Activated naive CD4-positive, alpha-beta T cell treated with anti-CD3 and anti-CD28 coated beads, Interleukin-2, amount 50 U/mL, for 72 hours (primary cell): ENCODE measurements around the gene RGS10. TPM values are rescaled to one million over a fixed set of nuclear protein-coding genes. Genes with fewer than 3 reads are reported as not detected.
"Not testable (repeated sequence)": the region's sequence is repeated elsewhere in the genome, so short reads cannot be mapped to it uniquely, and the experiment has no call there.

Experiments used
- ATAC-seq, 2 donors: fragments of 150-1000 bp; cut with Tn5 transposase; 2 replicates each; pipeline ENCODE4 v1.10.0; 2021; ENCODE audit warnings: mild to moderate bottlenecking in 2 of 2, moderate library complexity in 2 of 2
- DNase-seq, 2 donors: peaks; one replicate each; pipeline ENCODE4 v3.0.0; 2021 to 2022; ENCODE audit warnings: low spot score in 2 of 2
- H3K27ac Mint-ChIP-seq, 2 donors: one replicate each; pipeline ENCODE4 v1.8.0; 2022; ENCODE audit warnings: mild to moderate bottlenecking in 2 of 2, mixed read lengths in 2 of 2
- H3K36me3 Mint-ChIP-seq, 2 donors: one replicate each; pipeline ENCODE4 v1.8.0; 2022; ENCODE audit warnings: mixed read lengths in 2 of 2
- H3K9me3 Mint-ChIP-seq, 2 donors: one replicate each; pipeline ENCODE4 v1.8.0; 2022; ENCODE audit warnings: mixed read lengths in 2 of 2
- total RNA-seq, 2 donors: library from RNA; stranded (reverse); gene quantifications; one replicate each; pipeline ENCODE4 v1.2.3, GENCODE V29; 2022

The RGS10 gene
- total RNA-seq, 2 donors from 2014 or later = 183 to 251 TPM

DNA sequence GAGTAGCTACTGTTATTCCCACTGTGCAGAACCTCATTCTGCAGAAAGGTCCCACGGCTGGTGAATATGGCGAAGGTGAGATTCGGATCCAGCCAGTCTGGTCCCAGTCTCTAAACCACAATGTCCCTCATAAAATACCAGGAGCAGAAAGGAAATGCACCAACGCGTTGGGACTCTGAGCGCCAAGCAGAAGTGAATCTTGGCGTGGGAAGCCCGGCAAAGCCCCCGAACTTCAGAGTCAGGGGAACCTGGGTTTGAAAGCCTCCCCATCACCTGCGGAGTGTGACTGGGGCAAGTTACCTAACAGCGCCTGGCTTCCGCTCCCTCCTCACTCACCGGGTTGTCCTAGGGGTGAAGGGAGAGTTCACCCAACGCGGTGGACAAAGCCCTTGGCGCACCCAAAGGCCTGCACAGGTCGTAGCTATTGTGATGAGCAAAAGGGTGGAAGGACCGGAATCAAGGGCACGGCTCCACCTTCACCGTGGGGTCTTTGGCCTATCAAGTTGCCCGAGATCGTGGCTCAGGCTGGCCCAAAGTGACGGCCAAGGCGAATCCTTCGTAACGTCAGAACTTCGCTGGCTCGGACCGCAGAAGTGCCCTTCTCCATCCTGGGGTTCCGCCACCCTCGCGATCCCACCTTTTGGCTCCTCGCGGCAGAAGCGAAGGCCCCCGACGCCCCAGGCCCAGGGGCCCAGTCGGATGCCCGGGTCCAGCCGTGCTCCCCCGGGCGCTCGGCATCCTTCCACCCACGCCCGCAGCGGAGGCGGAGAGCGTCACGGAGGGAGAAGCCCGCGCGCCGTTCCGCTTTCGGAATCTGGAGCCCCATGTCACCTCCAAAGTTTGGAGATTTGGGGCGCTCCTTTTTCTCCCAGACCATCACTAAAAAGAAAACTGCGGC, 811 bp downstream of the RGS10 start:
- ATAC-seq = peak; percentile 14 to 16
- H3K36me3 Mint-ChIP-seq = peaks cover 25 to 36% of the 10 kb centered on the region in 2 donors
- no peaks in the 10 kb centered on the region for H3K9me3 Mint-ChIP-seq
- peak overlapping the region; percentile 91 to 93 for H3K27ac Mint-ChIP-seq
- peak; percentile 69 to 79 for DNase-seq

DNA sequence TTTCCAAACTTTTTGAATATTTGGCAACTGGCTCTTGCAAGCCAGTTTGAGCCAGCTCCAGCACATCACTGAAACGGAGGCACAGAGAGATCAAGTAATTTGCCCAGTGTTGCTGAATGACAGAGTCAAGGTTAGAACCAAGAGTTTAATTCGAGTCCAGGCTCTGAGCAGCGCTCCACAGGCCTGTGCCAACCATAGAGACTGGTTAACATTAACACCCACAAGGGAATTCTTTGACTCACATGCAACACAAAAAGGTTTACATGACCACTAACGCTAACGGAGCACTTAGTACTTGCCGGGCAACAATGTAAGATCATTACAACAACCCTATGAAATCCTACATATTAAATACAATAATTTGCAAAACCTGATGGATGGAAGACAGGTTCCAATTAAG, 1.5 kb downstream of the RGS10 start:
- Mint-ChIP-seq H3K36me3 (peaks cover 25 to 36% of the 10 kb centered on the region in 2 donors), H3K27ac (peak overlapping the region; percentile 91 to 93), H3K9me3 (no peaks in the 10 kb centered on the region)
- DNase-seq = no peak
- ATAC-seq = peak; percentile 18 to 30

DNA sequence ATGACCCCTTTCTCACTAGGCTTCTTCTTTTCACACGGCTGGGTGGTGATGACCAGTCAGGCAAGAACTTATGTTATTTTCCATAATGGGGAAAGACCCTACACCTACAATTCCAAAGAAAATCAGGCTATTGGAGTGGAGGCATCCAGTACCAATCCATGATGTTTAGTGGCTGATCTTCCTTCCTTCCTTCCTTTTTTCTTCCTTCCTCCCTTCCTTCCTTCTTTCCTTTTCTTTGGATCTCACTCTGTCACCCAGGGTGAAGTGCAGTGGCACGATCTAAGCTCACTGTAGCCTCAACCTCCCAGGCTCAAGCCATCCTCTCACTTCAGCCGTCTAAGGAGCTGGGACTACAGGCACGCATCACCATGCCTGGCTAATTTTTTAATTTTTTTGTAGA, 2.5 kb downstream of the RGS10 start:
- Mint-ChIP-seq H3K9me3 (no peaks in the 10 kb centered on the region), H3K27ac (peak overlapping the region; percentile 7 to 93), H3K36me3 (peaks cover 28 to 36% of the 10 kb centered on the region in 2 donors)
- ATAC-seq = no peak
- DNase-seq = no peak

DNA sequence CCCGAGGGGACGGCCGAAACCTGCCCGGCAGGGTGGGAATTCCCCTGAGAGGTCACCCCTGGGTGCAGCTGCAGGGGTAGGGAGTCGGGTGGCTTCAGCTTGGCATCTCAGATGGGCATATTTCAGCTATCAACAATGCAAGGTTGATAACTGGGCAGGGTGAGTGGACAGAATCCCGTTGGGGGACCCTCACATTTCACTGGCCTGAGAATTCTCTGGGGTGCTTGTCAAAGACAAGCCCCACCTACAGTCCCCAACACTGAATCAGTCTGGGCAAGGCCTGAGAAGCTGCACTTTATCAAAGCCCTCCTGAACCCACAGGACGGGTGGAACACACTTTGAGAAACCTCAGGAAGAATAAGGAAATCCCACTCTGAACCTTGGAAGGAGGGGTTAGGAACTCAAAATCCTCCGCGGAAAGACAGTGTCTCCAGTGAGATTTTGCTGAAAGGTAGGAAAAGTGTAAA, 3.1 kb downstream of the RGS10 start:
- DNase-seq = peak in 1 of 2 donors; percentile 67
- ATAC-seq = peak in 1 of 2 donors; percentile 15
- H3K9me3 Mint-ChIP-seq = no peaks in the 10 kb centered on the region
- peaks cover 32 to 36% of the 10 kb centered on the region in 2 donors for H3K36me3 Mint-ChIP-seq
- H3K27ac Mint-ChIP-seq = peak overlapping the region; percentile 93 to 95

DNA sequence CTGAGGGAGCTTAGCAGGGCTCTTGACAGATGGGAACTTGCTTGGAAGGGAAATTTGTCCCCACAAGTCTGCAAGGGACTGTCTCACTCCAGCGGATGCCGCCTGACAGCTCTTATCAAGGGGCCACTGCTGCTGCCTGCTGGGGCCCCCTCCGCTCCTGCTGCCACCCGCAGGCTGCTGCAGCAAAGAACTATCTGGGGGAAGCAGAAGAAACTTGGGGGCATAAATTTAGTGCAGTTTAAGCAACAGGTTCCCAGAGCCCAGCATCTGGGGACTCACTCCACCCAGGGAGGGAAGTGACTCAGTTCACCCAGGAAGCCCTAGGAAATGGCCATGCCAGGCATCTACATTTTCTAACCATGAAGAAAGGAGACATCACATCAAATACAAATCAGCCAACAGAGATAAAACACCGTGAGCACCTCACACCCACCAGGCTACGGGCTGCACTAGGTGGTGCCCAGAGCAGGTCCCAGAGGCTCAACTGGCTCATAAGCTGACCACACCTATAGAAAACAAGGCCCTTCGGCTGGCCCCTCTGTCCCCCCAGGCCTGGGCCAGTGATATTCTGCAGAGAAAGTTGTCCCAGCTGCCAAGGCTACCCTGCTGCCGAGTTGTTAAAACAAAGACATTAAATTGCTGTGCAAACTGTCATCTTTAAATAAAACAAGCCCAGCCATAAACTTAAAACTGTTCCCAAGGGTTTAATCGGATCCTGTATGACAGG, 3.7 kb downstream of the RGS10 start:
- DNase-seq = peak; percentile 43 to 73
- no peaks in the 10 kb centered on the region for H3K9me3 Mint-ChIP-seq
- H3K36me3 Mint-ChIP-seq = peaks cover 32 to 36% of the 10 kb centered on the region in 2 donors
- ATAC-seq = peak; percentile 4 to 31
- peak overlapping the region; percentile 93 to 95 for H3K27ac Mint-ChIP-seq

DNA sequence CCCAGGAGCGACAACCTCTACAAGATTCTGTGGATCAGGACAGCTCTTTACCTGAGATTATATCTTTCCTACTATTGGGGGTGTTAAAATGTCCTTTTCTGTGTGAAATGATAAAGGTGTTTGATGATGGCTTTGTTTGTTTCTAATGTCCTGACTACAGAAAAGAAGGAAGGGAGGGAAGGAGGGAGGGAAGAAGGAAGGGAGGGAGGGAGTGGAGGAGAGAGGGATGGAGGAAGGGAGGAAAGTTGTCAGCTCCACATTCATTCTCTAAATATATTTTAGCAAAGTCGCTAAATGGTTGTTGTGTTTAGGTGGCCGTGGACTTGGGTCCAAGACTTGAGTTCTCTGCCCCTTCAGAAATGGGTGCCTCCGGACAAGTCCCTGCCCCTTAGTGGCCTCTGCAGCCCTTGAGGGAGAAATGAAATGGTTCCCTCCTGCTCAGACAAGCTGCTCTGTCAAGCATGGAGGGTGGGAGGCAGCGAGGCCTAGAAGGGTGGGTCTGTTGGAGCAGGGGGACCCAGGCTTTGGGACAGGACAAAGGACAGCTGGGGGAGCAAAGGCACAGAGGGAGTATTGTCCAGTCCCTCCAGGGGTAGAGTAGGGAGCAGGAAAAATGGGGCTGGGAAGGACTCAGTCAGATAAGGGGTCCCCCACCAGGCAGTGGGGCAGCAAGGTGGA, 4.4 kb downstream of the RGS10 start:
- H3K27ac Mint-ChIP-seq = peak overlapping the region; percentile 93 to 95
- H3K36me3 Mint-ChIP-seq = peaks cover 31 to 32% of the 10 kb centered on the region in 2 donors
- no peaks in the 10 kb centered on the region for H3K9me3 Mint-ChIP-seq
- no peak for ATAC-seq
- no peak for DNase-seq

DNA sequence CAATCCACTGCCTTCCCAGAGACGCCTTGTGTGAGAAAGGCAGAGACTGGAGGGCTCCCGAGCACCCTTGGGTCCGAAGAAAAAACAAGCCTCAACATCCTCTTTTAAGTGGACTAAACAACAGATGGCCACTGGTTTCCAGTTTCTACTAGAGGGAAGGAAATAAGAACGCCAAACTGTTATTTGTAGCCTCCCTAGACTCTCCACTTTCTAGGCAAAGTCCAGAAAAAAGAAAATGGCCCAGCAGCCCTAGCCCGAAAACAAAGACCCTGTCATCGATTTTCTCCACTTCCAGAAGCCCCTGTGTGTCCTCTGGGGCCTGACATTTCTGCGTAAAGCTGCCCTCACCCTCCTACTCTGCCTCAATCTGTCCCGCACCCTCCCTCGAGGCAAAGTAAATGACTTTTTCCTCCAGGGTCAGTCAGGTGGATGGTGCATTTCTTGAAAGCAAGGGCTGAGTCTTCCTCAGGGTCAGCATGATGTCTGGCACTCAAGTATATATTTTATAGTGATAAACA, 6.0 kb downstream of the RGS10 start:
- Mint-ChIP-seq H3K9me3 (no peaks in the 10 kb centered on the region), H3K36me3 (peaks cover 29 to 37% of the 10 kb centered on the region in 2 donors), H3K27ac (peak overlapping the region; percentile 93 to 95)
- DNase-seq (no peak), ATAC-seq (no peak)

DNA sequence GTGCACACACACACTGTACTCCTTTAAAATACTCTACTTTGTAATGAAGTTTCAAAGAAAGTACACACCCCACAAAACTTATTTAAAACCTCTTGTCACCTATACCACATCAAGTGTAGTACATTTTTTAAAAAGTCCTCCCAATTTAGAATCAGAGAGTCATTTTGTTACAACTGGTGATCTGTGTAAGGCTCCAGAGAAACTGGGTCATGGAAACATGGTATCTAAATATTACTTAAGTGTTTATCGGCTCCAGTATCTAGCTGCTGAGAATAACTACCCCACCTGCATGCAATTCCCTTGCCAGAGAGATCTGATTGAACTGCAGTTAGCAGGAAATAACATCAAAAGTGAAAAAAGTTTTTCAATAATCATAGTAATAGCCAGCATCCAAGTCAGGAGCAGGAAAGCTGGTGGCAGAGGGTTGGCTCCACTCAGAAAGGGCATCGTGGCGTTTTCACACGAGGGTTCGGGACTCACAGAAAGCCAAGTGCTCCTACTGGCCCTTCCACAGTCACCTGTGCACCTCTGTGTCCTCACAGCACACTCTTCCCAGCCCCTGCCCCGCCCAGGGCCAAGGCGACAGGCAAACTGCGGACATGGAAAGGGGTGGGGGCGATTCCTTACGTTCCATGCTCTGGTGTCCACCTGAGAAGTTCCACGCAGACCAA, 6.5 kb downstream of the RGS10 start:
- ATAC-seq (peak; percentile 20 to 74), DNase-seq (no peak)
- Mint-ChIP-seq H3K27ac (peak overlapping the region; percentile 93 to 95), H3K36me3 (peaks cover 24 to 32% of the 10 kb centered on the region in 2 donors), H3K9me3 (no peaks in the 10 kb centered on the region)

DNA sequence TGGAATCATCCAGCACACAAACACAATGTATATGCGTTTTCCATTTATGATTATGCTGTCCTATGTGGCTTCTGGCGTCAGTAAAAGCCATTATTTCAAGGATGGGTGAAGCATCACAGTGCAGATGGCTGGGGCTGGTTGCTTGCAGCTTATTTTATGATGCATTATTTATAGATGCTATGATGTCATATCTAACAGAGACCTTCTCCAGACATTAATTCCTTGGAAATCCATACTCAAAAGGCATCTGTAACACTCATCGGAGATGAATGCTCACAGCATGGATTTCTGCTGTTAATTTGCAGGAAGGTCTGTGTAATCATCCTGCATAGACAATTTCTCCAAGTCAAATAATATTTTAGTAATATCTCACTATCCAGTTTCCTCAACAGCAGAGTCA, 7.2 kb downstream of the RGS10 start:
- H3K9me3 Mint-ChIP-seq = no peaks in the 10 kb centered on the region
- H3K36me3 Mint-ChIP-seq = peaks cover 17 to 28% of the 10 kb centered on the region in 2 donors
- ATAC-seq (no peak), DNase-seq (no peak)
- H3K27ac Mint-ChIP-seq = peak overlapping the region; percentile 93 to 95

DNA sequence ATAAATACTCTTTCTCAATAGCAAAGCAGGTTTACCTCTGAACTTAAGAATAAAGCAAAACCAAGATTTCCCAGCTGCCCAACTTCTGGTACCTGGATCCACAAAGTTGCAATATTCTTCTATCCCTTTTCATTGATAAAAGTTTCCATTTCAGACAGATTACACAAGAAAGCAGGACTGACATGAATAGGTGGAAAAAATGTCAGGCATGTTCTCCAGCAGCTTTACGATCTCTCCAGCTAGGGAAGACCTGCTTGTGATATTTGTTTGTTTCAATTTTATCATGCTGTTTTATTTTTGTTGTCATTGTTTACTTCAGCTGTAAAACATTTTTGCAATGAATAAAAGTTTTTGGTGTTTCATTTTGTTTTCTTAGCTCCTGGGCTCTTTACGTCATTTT, 9.0 kb downstream of the RGS10 start:
- DNase-seq = no peak
- Mint-ChIP-seq H3K27ac (peak overlapping the region in 1 of 2 donors; percentile 15), H3K36me3 (peaks cover 0 to 26% of the 10 kb centered on the region in 2 donors), H3K9me3 (no peaks in the 10 kb centered on the region)
- no peak for ATAC-seq

DNA sequence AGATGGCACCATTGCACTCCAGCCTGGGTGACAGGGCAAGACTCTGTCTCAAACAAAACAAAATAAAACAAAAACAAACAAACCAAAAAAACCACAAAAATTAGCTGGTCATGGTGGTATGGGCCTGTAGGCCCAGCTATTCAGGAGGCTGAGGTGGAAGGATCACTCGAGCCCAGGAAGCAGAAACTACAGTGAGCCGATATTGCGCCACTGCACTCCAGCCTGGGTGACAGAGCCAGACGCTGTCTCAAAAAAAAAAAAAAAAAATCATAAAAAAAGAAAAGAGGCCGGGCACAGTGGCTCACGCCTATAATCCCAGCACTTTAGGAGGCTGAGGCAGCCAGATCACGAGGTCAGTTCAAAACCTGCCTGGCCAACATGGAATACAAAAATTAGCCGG, 9.7 kb downstream of the RGS10 start:
- DNase-seq, H3K9me3 Mint-ChIP-seq, ATAC-seq: not testable (repeated sequence)
- peaks cover 0 to 22% of the 10 kb centered on the region in 2 donors for H3K36me3 Mint-ChIP-seq
- H3K27ac Mint-ChIP-seq = peak overlapping the region in 1 of 2 donors; percentile 93

DNA sequence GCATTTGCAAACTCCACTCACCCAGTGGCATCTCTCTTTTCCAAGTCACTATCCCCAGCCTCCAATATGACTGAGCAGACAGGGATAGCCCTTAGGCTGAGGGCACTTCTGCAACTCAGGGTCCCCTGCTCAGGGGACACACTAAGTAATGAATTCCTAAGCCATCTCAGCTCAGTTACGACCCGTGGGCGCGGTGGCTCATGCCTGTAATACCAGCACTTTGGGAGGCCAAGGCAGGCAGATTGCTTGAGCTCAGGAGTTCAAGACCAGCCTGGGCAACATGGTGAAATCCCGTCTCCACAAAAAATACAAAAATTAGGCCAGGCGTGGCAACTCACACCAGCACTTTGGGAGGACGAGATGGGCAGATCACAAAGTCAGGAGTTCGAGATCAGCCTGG, 10.3 kb downstream of the RGS10 start:
- not testable (repeated sequence) for ATAC-seq, DNase-seq, H3K9me3 Mint-ChIP-seq
- peaks cover 0 to 22% of the 10 kb centered on the region in 2 donors for H3K36me3 Mint-ChIP-seq
- H3K27ac Mint-ChIP-seq = peak overlapping the region in 1 of 2 donors; percentile 77

DNA sequence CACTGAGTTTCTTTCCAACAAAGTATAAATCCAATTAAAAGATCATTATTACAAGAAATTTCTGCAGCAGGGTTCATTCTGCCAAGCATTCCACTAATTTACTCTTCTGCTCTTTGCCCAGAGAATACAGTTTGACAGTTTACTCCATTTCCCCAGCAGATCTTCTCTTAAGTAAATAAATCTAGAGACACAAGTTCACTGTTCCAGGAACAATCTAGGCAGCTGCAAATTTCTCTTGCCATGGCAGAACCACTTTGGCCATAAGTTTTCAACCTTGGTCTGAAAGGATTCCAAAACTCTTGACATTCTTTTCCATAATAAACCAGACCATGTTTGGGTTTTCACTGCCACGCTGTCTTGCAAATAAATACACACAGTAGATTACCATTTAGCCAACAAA, 11.5 kb downstream of the RGS10 start:
- no peak for ATAC-seq
- peaks cover 0 to 22% of the 10 kb centered on the region in 2 donors for H3K36me3 Mint-ChIP-seq

DNA sequence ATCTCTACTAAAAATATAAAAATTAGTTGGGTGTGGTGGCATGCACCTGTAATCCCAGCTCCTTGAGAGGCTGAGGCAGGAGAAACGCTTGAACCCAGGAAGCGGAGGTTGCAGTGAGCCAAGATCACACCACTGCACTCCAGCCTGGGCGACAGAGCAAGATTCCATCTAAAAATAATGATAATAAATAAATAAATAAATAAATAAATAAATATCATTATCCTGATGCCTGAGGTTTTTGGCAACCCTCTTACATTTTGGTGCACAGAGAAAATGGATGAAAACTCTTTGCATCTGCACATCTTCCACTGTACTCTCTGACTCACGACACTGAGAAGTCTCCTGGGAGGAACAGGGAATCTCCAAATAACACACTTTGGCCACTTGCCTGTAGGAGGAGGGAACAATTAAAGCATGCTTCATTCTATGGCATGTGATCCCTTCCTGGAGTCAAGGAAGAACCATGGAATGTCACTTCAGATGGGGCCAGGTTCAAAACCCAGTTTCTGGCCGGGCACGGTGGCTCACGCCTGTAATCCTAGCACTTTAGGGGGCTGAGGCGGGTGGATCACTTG, 13.8 kb downstream of the RGS10 start:
- ATAC-seq = not testable (repeated sequence)
- peaks cover 6 to 33% of the 10 kb centered on the region in 2 donors for H3K36me3 Mint-ChIP-seq
- H3K27ac Mint-ChIP-seq = peak overlapping the region in 1 of 2 donors; percentile 36

More for the DNA sequence above, 11.5 kb downstream of the RGS10 start:
- DNase-seq = no peak
- no peaks in the 10 kb centered on the region for H3K9me3 Mint-ChIP-seq
- H3K27ac Mint-ChIP-seq = no peak overlapping the region

More for the DNA sequence above, 13.8 kb downstream of the RGS10 start:
- not testable (repeated sequence) for H3K9me3 Mint-ChIP-seq, DNase-seq
